ENCODE measurements around the gene JADE2. TPM values are rescaled to one million over a fixed set of nuclear protein-coding genes. Genes with fewer than 3 reads are reported as not detected.

Gene JADE2
- total and polyA plus RNA-seq, 2 donors (not counting 3 experiments of a cell fraction or from before 2014, with no cell fraction given) = 11.6 to 31.1 TPM

DNA sequence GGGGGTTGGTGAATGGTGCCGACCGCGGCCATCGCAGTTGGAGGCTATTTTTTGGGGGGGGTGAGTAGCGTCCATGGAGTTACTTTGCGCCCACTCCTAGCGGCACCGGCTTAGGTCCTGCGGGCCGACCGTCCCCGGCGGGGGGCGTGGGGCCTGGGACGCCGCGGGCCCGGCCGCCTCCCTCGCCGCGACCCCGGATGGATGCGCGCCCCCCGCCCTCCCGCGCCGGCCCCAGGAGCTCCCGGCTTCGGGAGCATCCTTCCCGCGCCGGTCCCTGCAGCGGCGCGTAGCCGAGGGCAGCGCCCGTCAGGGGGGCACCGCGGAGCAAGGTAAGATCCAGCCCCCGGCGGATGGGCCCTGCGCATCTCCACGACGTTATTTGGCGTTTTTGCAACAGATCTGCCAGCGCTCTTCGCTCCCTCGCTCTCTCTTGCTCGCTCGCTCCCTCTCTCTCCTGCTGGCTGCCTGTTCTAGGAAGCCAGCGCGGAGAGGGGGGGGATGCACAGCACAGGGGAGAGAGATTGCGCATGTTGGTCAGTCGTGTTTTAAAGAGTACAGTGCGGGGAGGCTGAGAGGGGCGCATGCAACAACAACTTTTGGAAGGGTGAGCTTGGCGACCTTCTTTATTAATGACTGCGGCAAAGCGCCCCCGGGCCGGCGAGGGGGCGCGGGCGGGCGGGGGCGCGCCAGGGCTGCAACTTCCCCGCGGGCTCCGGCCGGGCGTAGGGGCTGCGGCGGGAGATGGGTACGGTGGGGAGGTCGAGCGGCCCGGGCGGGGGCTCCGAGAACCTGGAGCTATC lies 413 bp downstream of the JADE2 start:
- Histone ChIP-seq H3K4me1 (ENCODE audit: control insufficient read depth, extremely low read depth, insufficient read depth, low read length) (peaks cover 20% of the 10 kb centered on the region), H3K9me3 (replicated peaks; ENCODE audit: control insufficient read depth, insufficient read depth, low read length) (no peaks in the 10 kb centered on the region), H3K36me3 (ENCODE audit: control insufficient read depth in 2 of 2, extremely low read depth in 1 of 2, insufficient read depth in 2 of 2, low read length in 2 of 2) (no peaks in the 10 kb centered on the region), H3K4me3 (replicated peaks in 1 of 3; ENCODE audit: insufficient read depth in 1 of 3, low read depth in 1 of 3, low read length in 3 of 3) (peak overlapping the region; percentile 3 to 76 (median 27)), H3K4me2 (ENCODE audit: insufficient read depth, low read length) (peak overlapping the region; percentile 5), H4K20me1 (replicated peaks; ENCODE audit: control insufficient read depth, extremely low read depth, insufficient read depth, low read length) (no peaks in the 10 kb centered on the region), H2AFZ (ENCODE audit: low read depth, low read length) (peak overlapping the region; percentile 59), H3K27me3 (ENCODE audit: control insufficient read depth in 2 of 2, insufficient read depth in 2 of 2, low read length in 2 of 2) (peaks cover 0 to 5% of the 10 kb centered on the region in 2 experiments), H3K9me1 (replicated peaks; ENCODE audit: control insufficient read depth, extremely low read depth, insufficient read depth, low read length) (no peaks in the 10 kb centered on the region), H3K79me2 (ENCODE audit: control insufficient read depth, insufficient read depth, low read length) (peaks cover 28% of the 10 kb centered on the region), H3K27ac (ENCODE audit: insufficient read depth, low read depth, low read length) (no peak overlapping the region), H3K9ac (replicated peaks; ENCODE audit: extremely low read depth, insufficient read depth, low read length) (peak overlapping the region; percentile 20)
- ChIA-PET POLR2A (interaction anchor here (0.6 to 2.1 kb wide), 2 partner anchors 60 to 154 kb away, joined by 4 to 11 read pairs; no protein-coding TSS in a partner anchor), CTCF (interaction anchor here (0.6 to 7.4 kb wide), 17 partner anchors 14 to 222 kb away, joined by 3 to 90 read pairs (median 11); partner anchors contain the start of gene CDKN2AIPNL)
- dilution Hi-C loops (cut with MboI; ENCODE audit: extremely low pct_ligation_motif_present, low sequenced_read_pairs) = no loop called here
- DNase-seq (ENCODE audit: low read depth, low spot score) (peak; percentile 76), FAIRE-seq (peak; percentile 89)
- TF ChIP-seq MYC (IDR thresholded peaks at IDR 0.05; ENCODE audit: low read depth, low read length) (no peak), POLR2A (IDR thresholded peaks at IDR 0.05; ENCODE audit: low read depth, low read length) (peak; percentile 67), POLR2AphosphoS5 (IDR thresholded peaks at IDR 0.05; ENCODE audit: insufficient read depth, low read depth, low read length) (peak; percentile 25)
- no TSS peak for BruUV-seq (replicated peaks)
- intact Hi-C loops (cut with micrococcal nuclease) = no loop called here

DNA sequence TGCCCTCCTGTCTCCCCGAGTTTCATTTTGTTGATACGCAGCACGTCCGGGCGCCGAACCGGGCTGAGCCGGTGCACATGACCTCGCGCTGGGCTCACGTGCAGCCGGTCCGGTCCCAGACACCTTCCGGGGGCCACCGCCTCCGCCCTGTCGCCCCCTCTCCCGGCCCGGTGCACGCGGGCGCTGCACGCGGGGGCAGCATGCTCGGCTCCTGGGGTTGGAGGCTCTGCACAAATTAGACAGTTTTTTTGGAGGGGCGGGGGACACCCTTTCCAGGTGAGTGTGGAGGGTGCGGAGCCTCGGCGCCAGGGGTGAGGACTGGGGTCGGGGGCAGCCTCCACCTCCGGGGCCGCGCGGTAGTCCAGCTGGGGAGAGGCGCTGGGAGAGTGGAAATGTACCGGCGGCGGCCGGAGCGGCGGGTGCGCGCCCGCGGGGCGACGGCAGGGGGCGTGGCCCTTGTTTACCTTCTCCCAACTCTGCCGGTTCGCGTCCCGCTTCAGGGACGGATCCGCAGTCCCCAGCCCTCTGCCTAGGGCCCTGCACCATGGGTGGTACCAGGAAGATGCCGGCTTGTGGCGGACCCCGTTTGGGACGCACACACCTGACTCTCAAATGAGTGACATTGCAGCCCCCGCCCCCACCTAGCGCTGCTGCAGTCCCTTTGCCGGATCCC lies 1.1 kb downstream of the JADE2 start:
- ChIA-PET CTCF (interaction anchor here (0.8 to 7.4 kb wide), 27 partner anchors 10 to 154 kb away, joined by 3 to 90 read pairs (median 6); partner anchors contain the start of gene CDKN2AIPNL), POLR2A (interaction anchor here (0.6 to 2.1 kb wide), 5 partner anchors 17 to 61 kb away, joined by 3 to 11 read pairs (median 5); no protein-coding TSS in a partner anchor)
- no peaks in the 10 kb centered on the region for H4K20me1 ChIP-seq (replicated peaks; ENCODE audit: control insufficient read depth, extremely low read depth, insufficient read depth, low read length)
- H3K36me3 ChIP-seq (ENCODE audit: control insufficient read depth in 2 of 2, extremely low read depth in 1 of 2, insufficient read depth in 2 of 2, low read length in 2 of 2) = no peaks in the 10 kb centered on the region
- no TSS peak for BruUV-seq (replicated peaks)
- no peak for TF ChIP-seq GATA2 (IDR thresholded peaks at IDR 0.05; ENCODE audit: insufficient read depth, insufficient read length, low read depth, low read length)
- no peak for TF ChIP-seq FOS (IDR thresholded peaks at IDR 0.05; ENCODE audit: borderline replicate concordance, insufficient read depth, low read length)
- peak; percentile 6 for TF ChIP-seq MYC (IDR thresholded peaks at IDR 0.05; ENCODE audit: low read depth, low read length)
- TF ChIP-seq, protein P1, sequence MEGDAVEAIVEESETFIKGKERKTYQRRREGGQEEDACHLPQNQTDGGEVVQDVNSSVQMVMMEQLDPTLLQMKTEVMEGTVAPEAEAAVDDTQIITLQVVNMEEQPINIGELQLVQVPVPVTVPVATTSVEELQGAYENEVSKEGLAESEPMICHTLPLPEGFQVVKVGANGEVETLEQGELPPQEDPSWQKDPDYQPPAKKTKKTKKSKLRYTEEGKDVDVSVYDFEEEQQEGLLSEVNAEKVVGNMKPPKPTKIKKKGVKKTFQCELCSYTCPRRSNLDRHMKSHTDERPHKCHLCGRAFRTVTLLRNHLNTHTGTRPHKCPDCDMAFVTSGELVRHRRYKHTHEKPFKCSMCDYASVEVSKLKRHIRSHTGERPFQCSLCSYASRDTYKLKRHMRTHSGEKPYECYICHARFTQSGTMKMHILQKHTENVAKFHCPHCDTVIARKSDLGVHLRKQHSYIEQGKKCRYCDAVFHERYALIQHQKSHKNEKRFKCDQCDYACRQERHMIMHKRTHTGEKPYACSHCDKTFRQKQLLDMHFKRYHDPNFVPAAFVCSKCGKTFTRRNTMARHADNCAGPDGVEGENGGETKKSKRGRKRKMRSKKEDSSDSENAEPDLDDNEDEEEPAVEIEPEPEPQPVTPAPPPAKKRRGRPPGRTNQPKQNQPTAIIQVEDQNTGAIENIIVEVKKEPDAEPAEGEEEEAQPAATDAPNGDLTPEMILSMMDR (IDR thresholded peaks at IDR 0.05; ENCODE audit: extremely low read depth in 1 of 2, insufficient read depth in 1 of 2, low read depth in 1 of 2, low read length in 2 of 2) = peak; percentile 43 to 55
- no peak for TF ChIP-seq EZH2 (IDR thresholded peaks at IDR 0.05; ENCODE audit: borderline replicate concordance, low read depth, low read length, severe bottlenecking)
- H3K4me2 ChIP-seq (ENCODE audit: insufficient read depth, low read length) = peak overlapping the region; percentile 5
- peak; percentile 73 for DNase-seq (ENCODE audit: low read depth, low spot score)
- peak overlapping the region; percentile 20 for H3K9ac ChIP-seq (replicated peaks; ENCODE audit: extremely low read depth, insufficient read depth, low read length)
- intact Hi-C loops (cut with micrococcal nuclease) (loop anchor here (1.0 kb wide), 9 partner anchors 23 to 154 kb away; partner anchors contain the start of genes CDKN2AIPNL and SEC24A), dilution Hi-C loops (cut with MboI; ENCODE audit: extremely low pct_ligation_motif_present, low sequenced_read_pairs) (no loop called here)
- FAIRE-seq = no peak
- no peaks in the 10 kb centered on the region for H3K9me1 ChIP-seq (replicated peaks; ENCODE audit: control insufficient read depth, extremely low read depth, insufficient read depth, low read length)
- peaks cover 20% of the 10 kb centered on the region for H3K4me1 ChIP-seq (ENCODE audit: control insufficient read depth, extremely low read depth, insufficient read depth, low read length)
- H3K27me3 ChIP-seq (ENCODE audit: control insufficient read depth in 2 of 2, insufficient read depth in 2 of 2, low read length in 2 of 2) = no peaks in the 10 kb centered on the region
- peaks cover 30% of the 10 kb centered on the region for H3K79me2 ChIP-seq (ENCODE audit: control insufficient read depth, insufficient read depth, low read length)
- H3K27ac ChIP-seq (ENCODE audit: insufficient read depth, low read depth, low read length) = peak overlapping the region; percentile 38
- no peaks in the 10 kb centered on the region for H3K9me3 ChIP-seq (replicated peaks; ENCODE audit: control insufficient read depth, insufficient read depth, low read length)
- peak overlapping the region; percentile 59 for H2AFZ ChIP-seq (ENCODE audit: low read depth, low read length)
- H3K4me3 ChIP-seq (replicated peaks in 1 of 3; ENCODE audit: insufficient read depth in 1 of 3, low read depth in 1 of 3, low read length in 3 of 3) = peak overlapping the region; percentile 3 to 76 (median 27)
